WTC11 (cell line): ENCODE results near the gene IL36A. TPM values are rescaled to one million over a fixed set of nuclear protein-coding genes. Genes with fewer than 3 reads are reported as not detected.

ENCODE experiments used
- ATAC-seq: fragments of 200-7000 bp; cut with Tn5 transposase; 2 replicates; pipeline ENCODE4 v1.10.0; 2021; ENCODE audit warnings: mild to moderate bottlenecking, moderate library complexity
- CTCF ChIA-PET: fragments of 300-600 bp; sonication (Branson Sonifier 250); formaldehyde crosslinking; loops from one replicate; lab custom pipeline; 2021; ENCODE audit warnings: antibody characterized with exemption; lab: Charles Lee
- POLR2A ChIA-PET: fragments of 350-600 bp; sonication (Branson Sonifier 250); formaldehyde crosslinking; loops from one replicate; lab custom pipeline; 2021; ENCODE audit warnings: antibody characterized with exemption; lab: Charles Lee
- DNase-seq: peaks from one replicate; pipeline ENCODE4 v3.0.0; 2021; ENCODE audit warnings: low spot score
- H3K27ac Mint-ChIP-seq: 2 replicates; pipeline ENCODE4 v1.8.0; 2021; ENCODE audit warnings: mixed read lengths
- H3K27me3 Mint-ChIP-seq: 2 replicates; pipeline ENCODE4 v1.8.0; 2021; ENCODE audit warnings: low read depth, mild to moderate bottlenecking, moderate library complexity, mixed read lengths
- H3K36me3 Mint-ChIP-seq: 2 replicates; pipeline ENCODE4 v1.8.0; 2021; ENCODE audit warnings: mixed read lengths
- H3K4me1 Mint-ChIP-seq: 2 replicates; pipeline ENCODE4 v1.8.0; 2022; ENCODE audit warnings: mixed read lengths
- H3K4me3 Mint-ChIP-seq: 2 replicates; pipeline ENCODE4 v1.8.0; 2021; ENCODE audit warnings: mild to moderate bottlenecking, moderate library complexity, mixed read lengths
- H3K9me3 Mint-ChIP-seq: 2 replicates; pipeline ENCODE4 v1.8.0; 2021; ENCODE audit warnings: mixed read lengths
- CBFB ChIP-seq: sonication (generic); formaldehyde crosslinking; IDR thresholded peaks from 2 replicates; pipeline ENCODE4 v1.8.1; 2022; ENCODE audit warnings: mild to moderate bottlenecking, low read depth, missing genetic modification reagents
- CREB1 ChIP-seq: sonication (generic); formaldehyde crosslinking; IDR thresholded peaks from 2 replicates; pipeline ENCODE4 v1.8.0; 2023; ENCODE audit warnings: mild to moderate bottlenecking, missing genetic modification reagents
- EMX1 ChIP-seq: fragments of 250-450 bp; sonication (Bioruptor Pico); IDR thresholded peaks from 2 replicates; pipeline ENCODE4 v1.8.0; 2021; ENCODE audit warnings: mild to moderate bottlenecking
- ETV6 ChIP-seq: sonication (generic); formaldehyde crosslinking; IDR thresholded peaks from 2 replicates; pipeline ENCODE4 v1.8.1; 2022; ENCODE audit warnings: mild to moderate bottlenecking, missing genetic modification reagents
- FOXJ3 ChIP-seq: sonication (generic); formaldehyde crosslinking; IDR thresholded peaks from 2 replicates; pipeline ENCODE4 v1.9.0; 2021; ENCODE audit warnings: missing genetic modification reagents, mild to moderate bottlenecking, borderline replicate concordance
- KAT7 ChIP-seq: sonication (generic); formaldehyde crosslinking; IDR thresholded peaks from 2 replicates; pipeline ENCODE4 v1.8.1; 2023; ENCODE audit warnings: missing genetic modification reagents, mild to moderate bottlenecking, borderline replicate concordance
- NFYB ChIP-seq: sonication (generic); formaldehyde crosslinking; conservative IDR thresholded peaks from 2 replicates; pipeline ENCODE4 v1.8.0; 2022; ENCODE audit warnings: low read depth, missing genetic modification reagents
- NR2C2 ChIP-seq: sonication (generic); formaldehyde crosslinking; IDR thresholded peaks from 2 replicates; pipeline ENCODE4 v1.8.0; 2022; ENCODE audit warnings: mild to moderate bottlenecking, missing genetic modification reagents
- OVOL2 ChIP-seq: fragments of 250-450 bp; sonication (Bioruptor Pico); IDR thresholded peaks from 2 replicates; pipeline ENCODE4 v1.9.0; 2021; ENCODE audit warnings: mild to moderate bottlenecking, borderline replicate concordance
- SMAD4 ChIP-seq: sonication (generic); formaldehyde crosslinking; IDR thresholded peaks from 2 replicates; pipeline ENCODE4 v1.8.0; 2022; ENCODE audit warnings: mild to moderate bottlenecking, missing genetic modification reagents
- SP1 ChIP-seq: sonication (generic); formaldehyde crosslinking; conservative IDR thresholded peaks from 2 replicates; pipeline ENCODE4 v1.8.1; 2022; ENCODE audit warnings: missing genetic modification reagents
- TCF7 ChIP-seq: sonication (generic); formaldehyde crosslinking; IDR thresholded peaks from 2 replicates; pipeline ENCODE4 v1.8.0; 2022; ENCODE audit warnings: mild to moderate bottlenecking, low read depth, missing genetic modification reagents, moderate library complexity
- total RNA-seq: library from RNA; stranded (reverse); gene quantifications from 3 replicates; pipeline ENCODE4 v1.2.3, GENCODE V29; 2021
- TF ChIP-seq, protein P1 (sequence below): sonication (generic); formaldehyde crosslinking; conservative IDR thresholded peaks from 2 replicates; pipeline ENCODE4 v1.8.1; 2023; ENCODE audit warnings: mild to moderate bottlenecking, low read depth, missing genetic modification reagents, moderate library complexity
- TF ChIP-seq, protein P2 (sequence below): sonication (generic); formaldehyde crosslinking; IDR thresholded peaks from 2 replicates; pipeline ENCODE4 v1.8.1; 2023; ENCODE audit warnings: mild to moderate bottlenecking, missing genetic modification reagents, moderate library complexity
- TF ChIP-seq, protein P3 (sequence below): fragments of 250-450 bp; sonication (Bioruptor Pico); IDR thresholded peaks from 2 replicates; pipeline ENCODE4 v2.1.2; 2022; ENCODE audit warnings: mild to moderate bottlenecking, moderate library complexity
- TF ChIP-seq, protein P4 (sequence below): sonication (generic); formaldehyde crosslinking; IDR thresholded peaks from 2 replicates; pipeline ENCODE4 v1.8.1; 2023; ENCODE audit warnings: mild to moderate bottlenecking, missing genetic modification reagents, moderate library complexity
- TF ChIP-seq, protein P5 (sequence below): sonication (generic); formaldehyde crosslinking; IDR thresholded peaks from 2 replicates; pipeline ENCODE4 v1.8.1; 2022; ENCODE audit warnings: low read depth, missing genetic modification reagents, borderline replicate concordance
- TF ChIP-seq, protein P6 (sequence below): sonication (generic); formaldehyde crosslinking; IDR thresholded peaks from 2 replicates; pipeline ENCODE4 v1.8.0; 2022; ENCODE audit warnings: mild to moderate bottlenecking, missing genetic modification reagents

IL36A gene
- total RNA-seq, 1 experiment from 2014 or later, result not detected

DNA sequence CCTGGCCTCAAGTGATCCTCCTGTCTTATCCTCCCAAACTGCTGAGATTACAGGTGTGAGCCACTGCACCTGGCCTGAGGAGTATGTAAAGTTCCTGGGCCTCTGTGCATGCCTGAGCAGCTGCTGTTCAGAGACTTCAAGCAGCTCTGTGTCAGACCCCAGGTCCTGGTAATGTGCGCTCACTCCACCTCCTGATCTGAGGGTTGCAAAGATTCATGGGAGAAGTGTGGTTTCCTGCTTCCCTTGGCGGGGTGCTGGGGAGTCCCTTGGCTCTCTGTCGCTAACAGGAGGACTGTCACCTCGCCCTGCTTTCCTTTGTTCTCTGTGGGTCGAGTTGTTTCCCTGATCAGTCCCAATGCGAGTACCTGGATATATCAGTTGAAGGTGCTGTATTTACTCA, 8.6 kb upstream of the IL36A start:
- H3K36me3 Mint-ChIP-seq, result peaks cover 18% of the 10 kb centered on the region
- CTCF ChIA-PET, result no interaction called here
- ATAC-seq (no peak; the same call in 1 of the 2 replicates), DNase-seq (no peak)
- POLR2A ChIA-PET, result no interaction called here
- no peak overlapping the region for H3K27ac Mint-ChIP-seq
- peaks cover 42% of the 10 kb centered on the region for H3K27me3 Mint-ChIP-seq
- no peak overlapping the region for H3K4me3 Mint-ChIP-seq
- peaks cover 57% of the 10 kb centered on the region for H3K9me3 Mint-ChIP-seq
- no peaks in the 10 kb centered on the region for H3K4me1 Mint-ChIP-seq
- no peak for TF ChIP-seq KAT7 (CRISPR knock-in tag)
- TF ChIP-seq, protein P1, sequence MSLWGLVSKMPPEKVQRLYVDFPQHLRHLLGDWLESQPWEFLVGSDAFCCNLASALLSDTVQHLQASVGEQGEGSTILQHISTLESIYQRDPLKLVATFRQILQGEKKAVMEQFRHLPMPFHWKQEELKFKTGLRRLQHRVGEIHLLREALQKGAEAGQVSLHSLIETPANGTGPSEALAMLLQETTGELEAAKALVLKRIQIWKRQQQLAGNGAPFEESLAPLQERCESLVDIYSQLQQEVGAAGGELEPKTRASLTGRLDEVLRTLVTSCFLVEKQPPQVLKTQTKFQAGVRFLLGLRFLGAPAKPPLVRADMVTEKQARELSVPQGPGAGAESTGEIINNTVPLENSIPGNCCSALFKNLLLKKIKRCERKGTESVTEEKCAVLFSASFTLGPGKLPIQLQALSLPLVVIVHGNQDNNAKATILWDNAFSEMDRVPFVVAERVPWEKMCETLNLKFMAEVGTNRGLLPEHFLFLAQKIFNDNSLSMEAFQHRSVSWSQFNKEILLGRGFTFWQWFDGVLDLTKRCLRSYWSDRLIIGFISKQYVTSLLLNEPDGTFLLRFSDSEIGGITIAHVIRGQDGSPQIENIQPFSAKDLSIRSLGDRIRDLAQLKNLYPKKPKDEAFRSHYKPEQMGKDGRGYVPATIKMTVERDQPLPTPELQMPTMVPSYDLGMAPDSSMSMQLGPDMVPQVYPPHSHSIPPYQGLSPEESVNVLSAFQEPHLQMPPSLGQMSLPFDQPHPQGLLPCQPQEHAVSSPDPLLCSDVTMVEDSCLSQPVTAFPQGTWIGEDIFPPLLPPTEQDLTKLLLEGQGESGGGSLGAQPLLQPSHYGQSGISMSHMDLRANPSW (CRISPR knock-in tag), result no peak
- TF ChIP-seq NR2C2 (CRISPR knock-in tag), result no peak
- no peak for TF ChIP-seq TCF7 (CRISPR knock-in tag)

DNA sequence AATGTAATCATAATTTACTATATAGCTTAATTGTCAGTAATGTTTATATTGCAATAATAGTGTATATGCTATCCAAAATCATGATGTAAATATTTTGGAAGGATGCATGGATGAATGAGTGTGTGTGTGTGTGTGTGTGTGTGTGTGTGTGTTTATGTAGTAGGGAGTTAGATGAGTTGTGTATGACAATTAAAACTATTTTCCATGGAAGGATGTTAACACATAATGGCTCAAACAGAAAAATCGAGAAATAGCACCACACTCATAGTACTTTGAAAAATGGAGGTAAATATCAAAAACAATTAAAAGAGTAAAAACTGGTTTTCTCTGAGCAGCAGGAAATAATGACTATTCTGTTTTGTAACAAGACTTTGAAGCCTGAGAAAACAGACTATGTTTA, 8.1 kb upstream of the IL36A start:
- peaks cover 59% of the 10 kb centered on the region for H3K9me3 Mint-ChIP-seq
- CTCF ChIA-PET, result no interaction called here
- H3K27ac Mint-ChIP-seq, result no peak overlapping the region

More for the DNA sequence above, 8.1 kb upstream of the IL36A start:
- POLR2A ChIA-PET, result no interaction called here
- peaks cover 42% of the 10 kb centered on the region for H3K27me3 Mint-ChIP-seq
- no peaks in the 10 kb centered on the region for H3K4me1 Mint-ChIP-seq
- TF ChIP-seq, protein P2, sequence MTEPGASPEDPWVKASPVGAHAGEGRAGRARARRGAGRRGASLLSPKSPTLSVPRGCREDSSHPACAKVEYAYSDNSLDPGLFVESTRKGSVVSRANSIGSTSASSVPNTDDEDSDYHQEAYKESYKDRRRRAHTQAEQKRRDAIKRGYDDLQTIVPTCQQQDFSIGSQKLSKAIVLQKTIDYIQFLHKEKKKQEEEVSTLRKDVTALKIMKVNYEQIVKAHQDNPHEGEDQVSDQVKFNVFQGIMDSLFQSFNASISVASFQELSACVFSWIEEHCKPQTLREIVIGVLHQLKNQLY, result no peak
- no peak for TF ChIP-seq SMAD4 (CRISPR knock-in tag)
- TF ChIP-seq OVOL2 (CRISPR knock-in tag), result no peak
- TF ChIP-seq NFYB (CRISPR knock-in tag), result no peak
- no peak for TF ChIP-seq CBFB (CRISPR knock-in tag)
- TF ChIP-seq EMX1 (CRISPR knock-in tag), result no peak
- TF ChIP-seq CREB1 (CRISPR knock-in tag), result no peak
- TF ChIP-seq, protein P3, sequence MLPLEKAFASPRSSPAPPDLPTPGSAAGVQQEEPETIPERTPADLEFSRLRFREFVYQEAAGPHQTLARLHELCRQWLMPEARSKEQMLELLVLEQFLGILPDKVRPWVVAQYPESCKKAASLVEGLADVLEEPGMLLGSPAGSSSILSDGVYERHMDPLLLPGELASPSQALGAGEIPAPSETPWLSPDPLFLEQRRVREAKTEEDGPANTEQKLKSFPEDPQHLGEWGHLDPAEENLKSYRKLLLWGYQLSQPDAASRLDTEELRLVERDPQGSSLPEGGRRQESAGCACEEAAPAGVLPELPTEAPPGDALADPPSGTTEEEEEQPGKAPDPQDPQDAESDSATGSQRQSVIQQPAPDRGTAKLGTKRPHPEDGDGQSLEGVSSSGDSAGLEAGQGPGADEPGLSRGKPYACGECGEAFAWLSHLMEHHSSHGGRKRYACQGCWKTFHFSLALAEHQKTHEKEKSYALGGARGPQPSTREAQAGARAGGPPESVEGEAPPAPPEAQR (CRISPR knock-in tag), result no peak
- TF ChIP-seq, protein P4, sequence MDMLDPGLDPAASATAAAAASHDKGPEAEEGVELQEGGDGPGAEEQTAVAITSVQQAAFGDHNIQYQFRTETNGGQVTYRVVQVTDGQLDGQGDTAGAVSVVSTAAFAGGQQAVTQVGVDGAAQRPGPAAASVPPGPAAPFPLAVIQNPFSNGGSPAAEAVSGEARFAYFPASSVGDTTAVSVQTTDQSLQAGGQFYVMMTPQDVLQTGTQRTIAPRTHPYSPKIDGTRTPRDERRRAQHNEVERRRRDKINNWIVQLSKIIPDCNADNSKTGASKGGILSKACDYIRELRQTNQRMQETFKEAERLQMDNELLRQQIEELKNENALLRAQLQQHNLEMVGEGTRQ (CRISPR knock-in tag), result no peak
- no peak for TF ChIP-seq SP1 (CRISPR knock-in tag)
- TF ChIP-seq, protein P5, sequence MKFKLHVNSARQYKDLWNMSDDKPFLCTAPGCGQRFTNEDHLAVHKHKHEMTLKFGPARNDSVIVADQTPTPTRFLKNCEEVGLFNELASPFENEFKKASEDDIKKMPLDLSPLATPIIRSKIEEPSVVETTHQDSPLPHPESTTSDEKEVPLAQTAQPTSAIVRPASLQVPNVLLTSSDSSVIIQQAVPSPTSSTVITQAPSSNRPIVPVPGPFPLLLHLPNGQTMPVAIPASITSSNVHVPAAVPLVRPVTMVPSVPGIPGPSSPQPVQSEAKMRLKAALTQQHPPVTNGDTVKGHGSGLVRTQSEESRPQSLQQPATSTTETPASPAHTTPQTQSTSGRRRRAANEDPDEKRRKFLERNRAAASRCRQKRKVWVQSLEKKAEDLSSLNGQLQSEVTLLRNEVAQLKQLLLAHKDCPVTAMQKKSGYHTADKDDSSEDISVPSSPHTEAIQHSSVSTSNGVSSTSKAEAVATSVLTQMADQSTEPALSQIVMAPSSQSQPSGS (CRISPR knock-in tag), result no peak
- TF ChIP-seq, protein P6, sequence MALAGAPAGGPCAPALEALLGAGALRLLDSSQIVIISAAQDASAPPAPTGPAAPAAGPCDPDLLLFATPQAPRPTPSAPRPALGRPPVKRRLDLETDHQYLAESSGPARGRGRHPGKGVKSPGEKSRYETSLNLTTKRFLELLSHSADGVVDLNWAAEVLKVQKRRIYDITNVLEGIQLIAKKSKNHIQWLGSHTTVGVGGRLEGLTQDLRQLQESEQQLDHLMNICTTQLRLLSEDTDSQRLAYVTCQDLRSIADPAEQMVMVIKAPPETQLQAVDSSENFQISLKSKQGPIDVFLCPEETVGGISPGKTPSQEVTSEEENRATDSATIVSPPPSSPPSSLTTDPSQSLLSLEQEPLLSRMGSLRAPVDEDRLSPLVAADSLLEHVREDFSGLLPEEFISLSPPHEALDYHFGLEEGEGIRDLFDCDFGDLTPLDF, result no peak
- TF ChIP-seq ETV6, result no peak
- TF ChIP-seq FOXJ3 (CRISPR knock-in tag), result no peak
- H3K36me3 Mint-ChIP-seq, result peaks cover 20% of the 10 kb centered on the region
- ATAC-seq, result no peak
- no peak for DNase-seq
- no peak overlapping the region for H3K4me3 Mint-ChIP-seq
